Central memory CD8-positive, alpha-beta T cell (primary cell): Measurements from ENCODE around the gene MLLT1.

ENCODE experiments used
- ATAC-seq: fragments of 150-1000 bp; cut with Tn5 transposase; replicated peaks from 2 replicates; pipeline ENCODE4 v1.10.0; 2022; ENCODE audit warnings: mild to moderate bottlenecking, moderate FRiP score, moderate number of reproducible peaks; ENCODE audit not compliant: poor library complexity, severe bottlenecking; ENCODE audit errors: extremely low read depth
- DNase-seq, 2 donors: peaks; one replicate each; pipeline ENCODE4 v3.0.0; 2021; ENCODE audit warnings: low spot score in 2 of 2
- H3K27ac Mint-ChIP-seq: one replicate; pipeline ENCODE4 v1.8.0; 2022; ENCODE audit warnings: low read depth, mild to moderate bottlenecking, moderate library complexity, mixed read lengths
- H3K27me3 Mint-ChIP-seq: one replicate; pipeline ENCODE4 v1.8.0; 2022; ENCODE audit warnings: mixed read lengths
- H3K36me3 Mint-ChIP-seq: one replicate; pipeline ENCODE4 v1.8.0; 2022; ENCODE audit warnings: mild to moderate bottlenecking, moderate library complexity, mixed read lengths; ENCODE audit not compliant: insufficient read depth
- H3K4me1 Mint-ChIP-seq: one replicate; pipeline ENCODE4 v1.8.0; 2022; ENCODE audit warnings: mixed read lengths
- H3K4me3 Mint-ChIP-seq: one replicate; pipeline ENCODE4 v1.8.0; 2022; ENCODE audit warnings: mild to moderate bottlenecking, moderate library complexity, mixed read lengths
- H3K9me3 Mint-ChIP-seq: one replicate; pipeline ENCODE4 v1.8.0; 2022; ENCODE audit warnings: mixed read lengths

Gene MLLT1

DNA sequence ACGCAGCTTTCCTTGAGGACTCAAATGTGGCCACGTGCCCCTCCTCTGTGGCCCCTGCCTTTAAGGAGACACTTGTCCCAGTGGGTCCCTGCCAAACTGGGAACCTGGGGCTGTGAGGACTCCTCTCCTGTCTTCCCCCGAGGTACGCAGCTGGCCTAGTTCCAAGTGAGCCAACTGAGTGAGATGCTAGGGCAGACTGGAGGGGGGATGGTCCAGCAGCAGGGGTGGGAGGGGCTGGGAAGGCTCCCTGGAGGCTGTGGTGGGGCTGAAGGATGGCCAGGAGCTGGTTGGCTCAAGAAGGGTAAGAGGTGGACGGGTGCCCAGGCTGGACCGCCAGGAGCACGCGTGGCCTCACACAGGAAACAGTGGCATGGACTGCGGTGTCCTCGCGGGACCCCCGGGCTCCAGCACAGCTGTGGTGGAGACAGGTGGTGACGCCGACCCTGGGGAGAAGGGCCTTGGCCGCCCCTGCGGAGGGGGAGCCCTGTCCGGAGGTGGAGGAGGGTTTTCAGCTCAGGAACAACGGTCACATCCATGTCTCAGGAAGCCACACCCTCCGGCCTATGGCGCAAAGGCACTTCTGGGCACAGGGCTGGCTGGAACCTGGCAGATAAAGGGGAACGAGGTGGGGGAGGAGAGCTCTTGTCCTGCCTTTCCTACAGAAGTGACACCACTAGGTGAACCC, 45.8 kb downstream of the MLLT1 start:
- Mint-ChIP-seq H3K4me3 (no peak overlapping the region), H3K27ac (no peak overlapping the region), H3K36me3 (peaks cover 4% of the 10 kb centered on the region), H3K4me1 (peaks cover 38% of the 10 kb centered on the region), H3K9me3 (no peaks in the 10 kb centered on the region), H3K27me3 (no peaks in the 10 kb centered on the region)
- DNase-seq: no peak
- no peak for ATAC-seq

DNA sequence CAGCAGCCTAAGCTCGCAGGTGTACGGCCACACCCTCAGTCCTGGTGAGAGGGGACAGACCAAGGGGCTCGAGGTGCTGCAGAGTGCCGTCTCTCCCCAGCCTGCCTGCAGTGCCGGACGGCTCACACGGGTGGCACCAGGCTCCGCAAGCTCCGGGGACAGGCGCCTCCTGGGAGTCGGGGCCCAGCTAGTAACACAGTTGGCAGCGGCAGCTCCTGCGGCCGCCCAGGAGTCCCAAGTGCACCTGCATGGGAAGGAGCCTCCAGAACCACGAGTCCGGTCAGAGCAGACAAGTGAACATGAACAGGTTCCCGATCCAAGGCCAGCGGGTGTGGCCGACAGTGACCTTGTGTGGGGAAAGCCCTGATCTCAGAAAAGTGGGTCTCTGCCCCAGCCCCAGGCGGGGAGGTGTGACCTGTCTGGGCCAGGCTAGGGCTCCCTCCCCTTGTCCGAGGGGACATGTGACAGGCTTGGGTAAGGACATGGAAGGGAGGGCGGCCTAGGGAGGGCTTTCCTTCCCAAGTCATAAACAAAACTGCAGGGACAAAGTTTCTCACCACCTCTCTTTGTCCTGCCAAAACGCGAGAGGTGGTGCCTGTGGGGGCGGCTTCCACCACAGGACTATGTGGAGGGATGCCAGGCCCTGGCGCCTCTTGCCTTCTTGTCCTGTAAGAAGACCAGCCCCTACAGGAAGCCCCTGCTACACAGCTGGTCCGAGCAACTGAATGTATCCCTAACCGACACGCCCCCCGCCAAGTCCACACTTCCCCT, 46.5 kb downstream of the MLLT1 start:
- H3K27ac Mint-ChIP-seq: no peak overlapping the region
- peaks cover 4% of the 10 kb centered on the region for H3K36me3 Mint-ChIP-seq
- ATAC-seq (no peak), DNase-seq (no peak)
- H3K27me3 Mint-ChIP-seq: no peaks in the 10 kb centered on the region
- peaks cover 31% of the 10 kb centered on the region for H3K4me1 Mint-ChIP-seq
- no peak overlapping the region for H3K4me3 Mint-ChIP-seq
- H3K9me3 Mint-ChIP-seq: no peaks in the 10 kb centered on the region

DNA sequence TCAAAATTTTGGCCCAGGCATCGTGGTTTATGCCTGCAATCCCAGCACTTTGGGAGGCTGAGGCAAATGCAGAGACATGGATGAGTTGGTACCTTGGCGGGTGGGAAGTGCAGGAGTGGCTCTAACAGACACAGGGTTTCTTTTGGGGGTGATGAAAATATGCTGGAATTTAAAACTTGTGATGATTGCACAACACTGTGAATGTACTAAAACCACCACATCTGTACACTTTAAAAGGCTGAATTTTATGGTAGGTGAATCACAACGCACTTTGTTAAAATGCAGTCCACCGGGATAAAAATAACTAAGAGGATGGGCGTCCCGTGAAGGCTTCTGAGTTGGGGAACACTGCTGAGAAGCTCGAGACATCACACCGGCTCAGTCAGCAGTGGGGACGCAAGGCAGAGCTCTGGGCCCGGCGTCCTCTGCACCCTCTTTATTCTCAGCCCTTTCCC, 47.1 kb downstream of the MLLT1 start:
- Mint-ChIP-seq H3K4me1 (peaks cover 27% of the 10 kb centered on the region), H3K27ac (peak overlapping the region; percentile 47), H3K9me3 (no peaks in the 10 kb centered on the region), H3K36me3 (peaks cover 4% of the 10 kb centered on the region), H3K4me3 (no peak overlapping the region), H3K27me3 (no peaks in the 10 kb centered on the region)
- DNase-seq (no peak), ATAC-seq (no peak)

DNA sequence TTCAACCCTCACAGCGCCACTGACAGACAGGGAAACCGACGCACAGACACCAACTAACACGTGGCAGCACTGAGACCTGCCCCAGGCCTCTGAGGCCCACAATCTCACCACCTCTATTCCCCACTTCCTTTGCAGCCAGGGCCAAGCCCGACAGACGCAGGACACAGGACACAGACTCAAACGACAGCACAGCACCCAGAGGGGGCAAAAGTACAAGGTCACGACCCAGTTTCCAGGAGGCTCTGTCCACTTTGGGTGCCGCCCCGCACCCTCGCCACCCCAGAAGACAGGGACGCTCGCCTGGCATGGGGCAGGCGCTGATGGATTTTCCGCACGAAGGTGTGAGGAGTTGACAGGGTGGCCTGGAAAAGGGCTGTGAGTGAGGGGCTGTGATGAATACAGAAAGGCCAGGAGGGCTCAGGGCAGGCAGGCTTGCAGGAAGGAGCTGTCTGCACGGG, 48.8 kb downstream of the MLLT1 start:
- H3K4me1 Mint-ChIP-seq: peaks cover 33% of the 10 kb centered on the region
- no peak overlapping the region for H3K4me3 Mint-ChIP-seq
- ATAC-seq (no peak), DNase-seq (no peak)
- H3K27me3 Mint-ChIP-seq: no peaks in the 10 kb centered on the region
- H3K27ac Mint-ChIP-seq: no peak overlapping the region
- no peaks in the 10 kb centered on the region for H3K9me3 Mint-ChIP-seq
- peaks cover 5% of the 10 kb centered on the region for H3K36me3 Mint-ChIP-seq

DNA sequence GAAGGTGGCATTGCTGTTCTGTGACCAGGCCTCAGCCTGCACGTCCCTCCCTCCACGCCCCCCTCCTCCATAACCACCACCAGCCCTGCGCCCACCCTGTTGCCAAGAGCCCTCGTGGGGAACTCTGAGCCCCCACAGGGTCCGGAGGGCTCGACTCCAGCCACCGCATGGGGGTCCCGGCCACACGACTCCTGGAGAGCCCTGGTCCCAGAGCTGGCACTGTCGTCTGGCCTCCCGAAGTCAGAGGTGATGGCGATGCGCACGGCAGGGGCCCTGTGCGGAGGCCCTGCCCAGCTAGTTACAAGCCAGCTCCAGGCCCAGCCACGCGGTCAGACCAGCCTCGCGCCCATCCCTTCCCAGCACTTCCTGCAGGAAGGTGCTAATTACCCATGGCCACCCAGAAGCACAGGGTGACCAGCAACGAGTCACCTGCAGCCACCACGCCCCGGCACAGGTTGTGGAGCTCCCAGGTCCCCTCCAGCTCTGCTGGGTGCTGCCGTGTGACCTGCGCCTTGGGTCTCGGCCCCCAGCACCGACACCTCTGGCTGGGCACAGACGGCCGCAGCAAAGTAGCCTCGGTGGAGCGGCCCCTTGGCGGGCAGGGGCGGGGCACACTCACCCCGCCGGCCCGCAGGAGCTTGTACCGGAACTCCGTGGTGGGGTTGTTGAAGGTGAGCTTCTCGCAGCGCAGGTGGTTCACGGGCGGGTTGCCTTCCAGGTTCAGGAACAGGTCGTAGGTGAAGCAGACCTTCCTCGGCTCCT, 49.6 kb downstream of the MLLT1 start:
- DNase-seq (no peak), ATAC-seq (no peak)
- H3K36me3 Mint-ChIP-seq: peaks cover 5% of the 10 kb centered on the region
- no peak overlapping the region for H3K27ac Mint-ChIP-seq
- H3K9me3 Mint-ChIP-seq: no peaks in the 10 kb centered on the region
- no peaks in the 10 kb centered on the region for H3K27me3 Mint-ChIP-seq
- peaks cover 24% of the 10 kb centered on the region for H3K4me1 Mint-ChIP-seq
- no peak overlapping the region for H3K4me3 Mint-ChIP-seq

DNA sequence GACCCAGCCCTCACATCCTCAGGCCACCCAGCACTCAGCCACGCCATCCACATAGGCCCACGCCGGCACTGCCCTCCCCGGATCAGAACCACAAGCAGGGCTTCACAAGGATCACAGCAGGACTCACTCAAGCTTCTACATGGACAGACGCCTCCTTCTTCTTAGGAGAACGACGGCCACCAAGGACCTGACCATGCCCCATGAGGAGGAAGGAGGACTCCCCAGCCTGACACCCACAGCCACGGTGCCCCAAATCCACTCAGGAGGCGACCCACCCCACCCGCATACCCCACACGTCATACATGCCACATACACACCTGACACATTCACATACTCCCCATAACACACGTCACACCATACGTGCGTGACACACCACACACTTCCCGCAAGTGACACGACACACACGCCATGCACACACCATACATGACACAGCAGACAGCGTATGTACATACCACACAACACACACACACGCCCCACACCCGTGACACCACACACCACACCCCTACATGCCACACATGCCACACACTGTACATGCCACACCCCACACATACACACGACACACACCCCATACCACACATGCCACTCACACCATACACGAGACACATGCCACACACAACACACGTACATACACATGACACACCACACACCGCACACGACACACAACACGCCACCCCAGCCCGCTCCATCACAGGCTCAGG, 50.4 kb downstream of the MLLT1 start:
- Mint-ChIP-seq H3K36me3 (peaks cover 8% of the 10 kb centered on the region), H3K9me3 (no peaks in the 10 kb centered on the region), H3K4me3 (no peak overlapping the region), H3K27me3 (no peaks in the 10 kb centered on the region), H3K27ac (no peak overlapping the region), H3K4me1 (peaks cover 17% of the 10 kb centered on the region)
- no peak for ATAC-seq
- no peak for DNase-seq

DNA sequence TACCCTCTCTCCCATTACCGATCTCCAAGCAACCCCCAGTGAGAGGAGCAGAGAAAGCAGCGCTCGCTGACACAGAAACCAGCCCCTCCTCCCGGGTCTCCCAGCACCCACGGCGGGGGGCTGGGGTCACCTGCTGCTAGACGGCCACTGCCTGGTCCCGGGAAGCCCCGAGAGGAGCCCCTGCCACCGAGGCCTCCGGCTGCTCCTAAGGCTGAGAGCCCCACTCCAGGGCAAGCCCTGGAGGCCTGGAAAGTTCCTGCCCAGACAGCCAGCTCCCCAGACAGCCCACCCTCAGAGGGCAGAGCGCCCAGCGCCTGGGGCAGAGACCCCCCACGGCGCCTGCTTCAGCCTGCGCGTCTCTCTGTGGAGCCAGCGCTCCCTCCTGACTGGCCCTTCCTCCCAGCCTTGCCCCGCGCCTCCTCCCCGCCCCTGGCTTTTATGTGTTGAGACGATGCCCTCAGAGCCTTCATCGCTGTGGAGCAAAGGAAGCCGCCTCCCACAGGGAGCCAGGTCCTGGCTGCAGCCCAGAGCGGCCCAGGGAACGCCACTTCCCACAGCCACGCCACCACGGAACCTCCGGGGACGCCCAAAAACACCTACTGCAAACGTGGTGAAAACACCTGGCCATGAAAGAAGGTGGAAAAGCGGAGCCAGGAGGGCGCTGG, 51.1 kb downstream of the MLLT1 start:
- Mint-ChIP-seq H3K9me3 (no peaks in the 10 kb centered on the region), H3K27me3 (no peaks in the 10 kb centered on the region), H3K36me3 (peaks cover 8% of the 10 kb centered on the region), H3K4me3 (no peak overlapping the region), H3K4me1 (peaks cover 16% of the 10 kb centered on the region), H3K27ac (peak overlapping the region; percentile 71)
- ATAC-seq (no peak), DNase-seq (no peak)

DNA sequence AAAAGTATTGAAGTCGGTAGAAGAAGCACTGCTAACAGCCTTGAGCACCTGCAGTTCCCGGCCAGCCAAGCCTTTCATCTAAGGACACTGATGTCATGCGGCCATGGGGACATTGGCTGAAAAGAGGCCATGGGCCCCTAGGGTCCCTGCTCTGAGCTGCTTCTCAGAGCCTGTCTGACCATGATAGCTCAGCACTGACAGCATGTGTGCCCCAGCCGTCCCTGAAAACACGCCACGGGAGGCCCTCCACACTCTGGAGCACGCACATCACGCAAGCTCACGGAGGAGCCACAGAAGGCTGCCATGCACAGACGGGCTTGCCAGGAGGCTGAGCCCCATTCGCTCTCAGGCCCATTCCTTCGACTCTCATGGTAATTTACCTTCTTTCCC, 51.8 kb downstream of the MLLT1 start:
- no peak overlapping the region for H3K4me3 Mint-ChIP-seq
- DNase-seq (no peak), ATAC-seq (no peak)
- H3K4me1 Mint-ChIP-seq: peaks cover 16% of the 10 kb centered on the region
- peak overlapping the region; percentile 71 for H3K27ac Mint-ChIP-seq
- no peaks in the 10 kb centered on the region for H3K27me3 Mint-ChIP-seq
- no peaks in the 10 kb centered on the region for H3K9me3 Mint-ChIP-seq
- H3K36me3 Mint-ChIP-seq: peaks cover 8% of the 10 kb centered on the region

DNA sequence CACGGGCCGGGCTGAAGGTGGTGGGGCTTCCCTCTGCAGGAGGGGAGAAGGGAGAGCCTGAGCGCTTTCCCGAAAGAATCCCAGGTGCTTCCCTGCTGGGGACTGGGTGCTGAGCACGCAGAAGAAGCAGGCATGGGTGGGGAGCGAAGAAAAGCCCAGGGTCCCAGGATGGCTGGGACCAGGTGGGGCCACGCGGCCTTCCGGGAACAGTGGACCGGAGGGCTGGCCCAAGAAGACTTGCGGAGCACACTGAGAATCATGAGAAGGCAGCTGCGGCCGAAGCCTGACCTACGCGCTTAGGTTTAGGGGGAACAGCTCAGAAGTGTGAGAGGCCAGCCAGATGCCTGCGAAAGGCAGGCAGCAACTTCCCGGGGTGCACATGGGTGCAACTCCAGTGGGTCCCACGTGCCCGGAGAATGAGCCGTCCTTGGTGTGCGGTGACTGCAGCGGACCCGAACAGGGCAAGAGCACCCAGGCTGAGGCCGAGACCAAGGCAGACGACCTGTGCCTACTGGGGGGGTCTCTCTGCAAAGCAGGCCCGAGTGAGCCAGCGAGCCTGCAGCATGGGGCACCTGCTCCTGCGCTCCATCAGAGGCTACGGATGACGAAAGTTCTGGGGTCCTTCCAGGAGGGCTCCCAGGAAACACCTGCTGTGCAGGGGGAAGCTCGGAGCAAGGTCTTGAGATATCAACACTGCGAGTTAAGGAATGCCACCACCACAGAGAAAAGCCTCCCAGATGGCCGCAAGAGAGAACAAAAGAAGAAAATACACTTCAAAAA, 52.4 kb downstream of the MLLT1 start:
- Mint-ChIP-seq H3K4me3 (no peak overlapping the region), H3K27me3 (no peaks in the 10 kb centered on the region), H3K4me1 (peaks cover 16% of the 10 kb centered on the region), H3K9me3 (no peaks in the 10 kb centered on the region), H3K27ac (no peak overlapping the region), H3K36me3 (peaks cover 8% of the 10 kb centered on the region)
- ATAC-seq (no peak), DNase-seq (no peak)

DNA sequence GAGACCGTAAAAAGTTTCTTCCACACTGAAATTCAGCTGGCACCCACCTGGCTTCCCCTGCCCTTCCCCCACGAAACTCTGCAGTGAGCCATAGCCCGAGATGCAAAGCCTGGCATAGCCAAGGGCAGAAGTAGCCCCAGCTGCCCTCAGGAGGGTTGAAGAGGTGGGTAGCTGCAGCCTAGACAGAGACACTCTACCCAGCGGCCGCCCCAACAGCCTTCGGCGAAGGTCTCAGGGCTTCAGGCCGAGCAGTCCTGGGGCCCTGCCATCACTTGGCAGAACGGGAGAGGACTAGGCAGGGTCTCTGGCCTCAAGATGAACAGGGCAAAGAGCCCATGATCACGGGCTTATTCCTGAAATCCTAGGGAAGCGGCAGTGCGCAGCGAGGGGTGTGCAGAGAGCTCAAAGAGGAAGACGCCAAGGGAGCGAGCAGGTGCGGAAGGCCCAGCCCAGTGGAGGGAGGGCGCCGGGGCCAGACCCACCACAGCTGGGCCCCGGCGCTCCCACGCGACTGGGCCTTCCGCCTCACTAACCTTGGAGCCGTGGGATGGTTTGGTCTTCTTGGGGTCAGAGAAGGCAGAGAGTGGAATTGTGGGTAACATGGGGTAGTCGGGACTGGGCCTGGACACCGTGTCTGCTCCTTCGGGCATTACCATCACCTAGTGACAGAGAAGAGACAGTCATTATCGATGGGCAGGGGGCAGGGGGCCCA, 53.2 kb downstream of the MLLT1 start:
- DNase-seq (no peak), ATAC-seq (no peak)
- Mint-ChIP-seq H3K4me3 (peak overlapping the region; percentile 20), H3K27me3 (no peaks in the 10 kb centered on the region), H3K9me3 (no peaks in the 10 kb centered on the region), H3K4me1 (peaks cover 16% of the 10 kb centered on the region), H3K36me3 (peaks cover 8% of the 10 kb centered on the region), H3K27ac (peak overlapping the region; percentile 49)

DNA sequence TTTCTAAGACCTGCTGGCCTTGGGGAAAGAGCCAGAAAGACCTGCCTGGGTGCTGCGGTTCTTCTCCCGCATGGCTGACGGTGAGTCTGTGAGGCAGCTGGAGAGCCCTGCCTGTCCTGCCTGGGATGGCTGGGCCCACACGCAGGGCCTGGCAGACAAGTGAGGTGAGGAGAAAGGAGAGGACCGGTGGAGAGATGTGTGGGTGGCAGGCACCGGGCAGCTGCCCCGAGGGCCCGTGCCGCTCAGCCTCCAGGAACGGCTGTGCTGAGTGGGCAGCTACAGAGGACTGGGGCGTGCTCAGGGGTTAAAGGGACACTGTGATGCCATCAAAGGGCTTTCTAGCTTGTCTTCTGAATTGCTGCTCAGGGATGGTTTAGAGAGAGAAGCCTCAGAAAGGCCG, 53.8 kb downstream of the MLLT1 start:
- DNase-seq (no peak), ATAC-seq (no peak)
- Mint-ChIP-seq H3K9me3 (no peaks in the 10 kb centered on the region), H3K36me3 (peaks cover 7% of the 10 kb centered on the region), H3K27me3 (no peaks in the 10 kb centered on the region), H3K4me3 (no peak overlapping the region), H3K27ac (peak overlapping the region; percentile 49), H3K4me1 (peaks cover 13% of the 10 kb centered on the region)
